ENCODE measurements around the gene TOR4A. TPM values are rescaled to one million over a fixed set of nuclear protein-coding genes. Genes with fewer than 3 reads are reported as not detected.
"Not testable (repeated sequence)": the region's sequence is repeated elsewhere in the genome, so short reads cannot be mapped to it uniquely, and the experiment has no call there.

TOR4A gene
- total RNA-seq, 1 donor from 2014 or later: 42.1 TPM

DNA sequence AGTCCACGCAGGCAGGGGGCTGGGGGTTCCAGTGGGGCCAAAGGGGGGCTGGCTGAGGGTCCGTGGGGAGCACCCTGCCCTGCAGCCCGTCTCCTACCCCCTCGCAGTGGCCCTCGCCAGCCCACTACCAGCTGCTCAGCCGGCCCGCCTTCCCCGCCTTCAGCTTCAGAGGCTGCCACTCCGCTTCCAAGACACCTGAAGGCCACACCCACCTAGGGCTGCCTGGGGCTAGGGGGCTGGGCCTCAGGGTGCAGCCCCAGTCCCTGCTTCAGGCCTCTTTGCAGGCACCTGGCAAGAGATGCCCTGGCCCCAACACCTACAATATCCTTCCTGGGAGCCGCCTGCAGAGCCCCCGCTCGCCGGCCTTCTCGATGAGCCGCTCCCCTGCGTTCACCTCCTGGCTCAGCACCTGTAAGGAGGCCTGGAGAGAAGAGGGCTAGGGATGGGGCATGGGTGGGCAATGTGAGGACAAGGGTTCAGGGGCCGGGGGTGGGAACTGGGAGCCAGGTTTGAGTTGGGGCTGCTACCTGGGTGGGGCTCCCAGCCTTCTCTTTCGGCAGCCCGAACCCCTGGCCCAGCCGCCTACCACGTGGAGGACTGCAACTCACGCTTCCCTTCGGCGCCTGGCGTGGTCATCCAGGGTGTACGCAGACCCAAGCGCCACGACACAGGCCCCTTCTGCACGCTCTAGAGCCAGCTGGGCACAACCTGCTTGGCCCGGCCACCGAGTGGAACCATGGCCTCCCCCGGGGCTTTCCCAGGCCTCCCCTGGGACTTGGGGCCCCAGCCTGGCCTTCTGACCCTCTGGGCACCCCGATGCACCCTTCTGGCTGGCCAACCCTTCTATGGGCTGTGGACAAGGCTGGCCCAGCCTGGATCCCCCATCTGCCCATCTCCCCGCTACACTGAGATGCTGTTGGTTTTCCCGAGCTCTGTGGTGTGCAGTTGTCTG lies 24.7 kb upstream of the TOR4A start:
- no peak for DNase-seq (ENCODE audit: low read depth)

DNA sequence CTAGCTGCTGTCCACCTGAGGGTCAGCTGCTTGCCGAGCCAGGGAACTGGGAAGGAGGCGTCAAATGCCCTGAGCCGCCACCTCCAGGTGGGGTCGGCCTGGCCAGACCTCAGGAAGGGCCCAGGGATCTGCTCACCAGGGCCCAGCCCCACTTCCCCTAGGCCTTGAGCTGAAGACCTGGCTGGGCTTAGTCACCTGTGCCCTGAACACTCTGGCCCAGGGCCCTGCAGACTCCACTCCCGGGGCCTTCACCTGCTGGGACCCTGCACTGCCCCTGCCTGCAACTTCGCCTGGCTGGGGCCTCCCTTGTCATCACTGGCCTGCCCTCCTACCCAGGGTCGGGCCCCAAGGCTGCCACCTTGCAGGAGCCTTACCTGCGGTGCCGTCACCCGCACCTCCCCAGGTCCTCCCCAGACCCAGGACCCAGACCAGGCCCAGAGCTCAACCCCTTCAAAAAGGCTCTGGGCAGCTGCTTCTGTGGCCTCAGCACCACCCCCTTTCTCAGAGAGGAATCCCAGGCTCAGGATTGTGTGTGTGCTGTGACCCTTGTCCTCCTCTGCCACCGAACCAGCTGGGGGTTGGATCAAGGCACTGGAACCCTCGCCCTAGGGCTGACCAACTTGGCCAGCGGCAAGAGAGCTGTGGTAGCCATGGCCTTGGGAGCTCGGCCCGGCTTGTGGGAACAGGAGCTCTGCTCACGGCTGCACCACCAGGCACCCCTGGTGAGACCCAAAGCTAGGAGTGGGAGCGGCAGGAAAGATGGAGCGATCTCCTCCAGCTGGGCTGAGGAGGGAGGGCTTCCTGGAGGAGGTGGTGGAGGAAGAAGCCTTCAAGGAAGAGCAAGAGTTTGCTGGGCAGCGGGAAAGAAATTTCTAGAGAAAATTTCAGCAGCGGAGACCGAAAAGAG lies 23.6 kb upstream of the TOR4A start:
- peak; percentile 62 for DNase-seq (ENCODE audit: low read depth)

DNA sequence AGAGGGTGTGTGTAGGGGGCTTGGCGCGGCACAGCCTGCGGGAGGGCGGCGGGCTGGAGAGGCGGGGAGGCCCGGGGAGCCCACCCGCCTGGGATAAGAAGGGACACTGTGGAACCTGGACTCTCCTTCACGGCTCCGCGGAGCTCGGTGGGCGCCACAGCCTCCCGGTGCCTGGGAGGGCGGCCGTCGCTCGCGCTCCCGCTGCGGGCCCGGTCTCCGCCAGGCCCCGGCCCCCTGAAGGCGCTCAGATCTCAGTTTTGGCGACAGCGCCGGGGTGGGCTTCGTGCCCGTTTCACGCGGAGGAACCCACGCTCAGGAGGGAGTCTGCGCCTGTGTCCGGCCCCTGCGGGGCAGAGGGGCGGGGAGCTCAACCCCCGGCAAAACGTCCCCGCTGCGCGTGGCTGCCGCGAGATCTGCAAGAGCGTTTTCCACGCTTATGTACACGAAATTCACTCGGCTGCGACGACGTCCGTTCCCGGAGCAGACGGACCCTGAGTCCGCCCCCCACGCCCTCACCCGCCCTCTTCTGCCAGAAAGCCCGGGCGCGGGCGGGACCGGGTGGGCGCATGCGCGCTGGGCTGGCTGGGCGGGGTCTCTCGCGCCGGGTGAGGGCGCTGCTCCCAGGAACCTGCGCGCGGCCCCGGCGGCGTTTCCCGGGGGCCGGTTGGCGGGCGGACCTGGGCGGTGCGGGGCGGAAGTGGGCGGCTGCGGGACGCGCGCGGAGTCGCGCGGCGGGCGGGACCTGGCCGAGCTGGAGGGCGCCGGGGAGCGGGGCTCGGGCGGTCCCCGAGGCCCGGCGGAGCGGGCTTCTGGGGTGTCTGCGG lies 22.7 kb upstream of the TOR4A start, which contains the start of gene NELFB:
NELFB (plus strand) TSS at position 704 of the 824 bp plus-strand sequence.
- DNase-seq (ENCODE audit: low read depth): peak; percentile 45

DNA sequence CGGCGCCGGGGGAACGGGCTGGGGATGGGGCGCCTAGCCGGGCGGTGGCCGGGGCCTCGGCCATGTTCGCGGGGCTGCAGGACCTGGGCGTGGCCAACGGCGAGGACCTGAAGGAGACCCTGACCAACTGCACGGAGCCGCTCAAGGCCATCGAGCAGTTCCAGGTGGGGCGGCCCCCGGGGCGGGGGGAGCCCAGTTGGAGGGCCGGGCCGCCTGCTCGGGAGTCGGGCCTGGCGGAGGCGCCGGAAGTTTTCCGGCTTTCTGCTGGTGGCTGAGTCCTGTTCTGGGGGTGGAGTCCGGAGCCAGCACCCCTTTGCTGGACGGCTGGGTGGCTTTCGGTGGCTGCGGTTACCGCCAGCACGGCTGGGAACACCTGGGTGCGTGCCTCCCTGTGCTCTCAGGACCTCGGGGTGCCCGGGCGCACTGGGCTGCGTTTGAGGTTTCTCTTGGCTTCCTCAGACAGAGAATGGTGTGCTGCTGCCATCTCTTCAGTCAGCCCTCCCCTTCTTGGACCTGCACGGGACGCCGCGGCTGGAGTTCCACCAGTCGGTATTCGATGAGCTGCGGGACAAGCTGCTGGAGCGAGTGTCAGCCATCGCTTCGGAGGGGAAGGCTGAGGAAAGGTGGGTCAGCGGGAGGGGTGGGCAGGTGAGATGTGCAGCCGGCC lies 21.9 kb upstream of the TOR4A start:
- DNase-seq (ENCODE audit: low read depth): no peak

DNA sequence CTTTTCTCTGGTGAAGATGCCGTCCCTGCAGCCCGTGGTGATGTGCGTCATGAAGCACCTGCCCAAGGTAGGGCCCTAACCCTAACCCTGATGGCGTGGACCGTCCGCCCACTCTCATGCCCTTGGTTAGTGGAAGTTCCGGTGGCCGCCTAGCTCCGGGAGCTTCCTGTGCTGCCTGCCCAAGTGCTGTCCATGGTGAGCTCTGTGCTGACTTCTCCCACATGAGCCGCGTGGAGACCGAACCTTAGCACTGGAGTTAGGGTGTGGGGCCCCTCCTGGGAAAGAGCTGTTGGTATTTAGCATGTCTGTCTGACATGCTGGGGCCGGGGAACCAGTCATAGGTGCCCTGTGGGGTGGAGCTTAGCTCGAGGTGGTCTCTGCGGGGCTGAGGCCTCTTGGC lies 21.2 kb upstream of the TOR4A start:
- DNase-seq (ENCODE audit: low read depth): no peak

DNA sequence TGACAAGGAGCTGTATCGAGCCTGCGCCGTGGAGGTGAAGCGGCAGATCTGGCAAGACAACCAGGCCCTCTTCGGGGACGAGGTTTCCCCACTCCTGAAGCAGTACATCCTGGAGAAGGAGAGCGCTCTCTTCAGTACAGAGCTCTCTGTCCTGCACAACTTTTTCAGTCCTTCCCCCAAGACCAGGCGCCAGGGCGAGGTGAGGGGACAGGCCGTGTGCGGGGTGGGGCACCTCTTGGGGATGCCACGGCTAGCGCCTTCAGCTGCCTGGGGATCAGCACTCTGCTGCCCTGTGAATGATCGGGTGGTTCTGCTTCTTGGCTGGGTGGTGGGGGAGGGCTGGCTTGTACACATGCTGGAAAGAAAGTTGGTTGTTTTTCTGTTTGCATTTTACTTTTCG lies 20.7 kb upstream of the TOR4A start:
- no peak for DNase-seq (ENCODE audit: low read depth)

DNA sequence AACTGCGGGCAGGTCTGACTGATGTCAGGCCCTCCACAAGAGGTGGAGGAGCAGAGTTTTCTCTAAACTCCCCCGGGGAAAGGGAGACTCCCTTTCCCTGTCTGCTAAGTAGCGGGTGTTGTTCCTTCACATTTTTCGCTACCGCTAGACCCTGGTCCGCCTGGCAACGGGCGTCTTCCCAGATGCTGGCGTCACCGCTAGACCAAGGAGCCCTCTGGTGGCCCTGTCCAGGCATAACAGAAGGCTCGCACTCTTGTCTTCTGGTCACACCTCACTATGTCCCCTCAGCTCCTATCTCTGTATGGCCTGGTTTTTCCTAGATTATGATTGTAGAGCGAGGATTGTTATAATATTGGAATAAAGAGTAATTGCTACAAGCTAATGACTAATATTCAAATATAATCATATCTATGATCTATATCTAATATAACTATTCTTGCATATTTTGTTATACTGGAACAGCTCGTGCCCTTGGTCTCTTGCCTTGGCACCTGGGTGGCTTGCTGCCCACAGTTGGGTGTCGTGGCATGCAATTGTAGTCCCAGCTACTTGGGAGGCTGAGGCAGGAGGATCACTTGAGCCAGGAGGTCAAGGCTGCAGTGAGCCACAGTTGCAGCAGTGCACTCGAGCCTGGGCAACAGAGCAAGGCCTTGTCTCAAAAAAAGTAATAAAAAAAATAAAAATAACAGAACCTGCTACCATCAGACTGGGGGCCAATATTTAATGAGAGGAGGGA lies 15.2 kb upstream of the TOR4A start:
- not testable (repeated sequence) for DNase-seq (ENCODE audit: low read depth)

DNA sequence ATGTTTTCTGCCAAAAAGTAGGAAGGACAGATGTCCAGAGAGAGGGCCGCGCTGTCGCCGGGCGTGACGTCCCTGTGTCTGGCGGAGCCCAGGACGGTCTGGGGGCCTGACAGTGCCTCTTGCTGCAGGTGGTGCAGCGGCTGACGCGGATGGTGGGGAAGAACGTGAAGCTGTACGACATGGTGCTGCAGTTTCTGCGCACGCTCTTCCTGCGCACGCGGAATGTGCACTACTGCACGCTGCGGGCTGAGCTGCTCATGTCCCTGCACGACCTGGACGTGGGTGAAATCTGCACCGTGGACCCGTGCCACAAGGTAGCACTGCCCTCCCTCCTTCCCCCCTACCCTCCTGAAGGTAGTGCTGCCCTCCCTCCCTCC lies 14.6 kb upstream of the TOR4A start:
- DNase-seq (ENCODE audit: low read depth): no peak

DNA sequence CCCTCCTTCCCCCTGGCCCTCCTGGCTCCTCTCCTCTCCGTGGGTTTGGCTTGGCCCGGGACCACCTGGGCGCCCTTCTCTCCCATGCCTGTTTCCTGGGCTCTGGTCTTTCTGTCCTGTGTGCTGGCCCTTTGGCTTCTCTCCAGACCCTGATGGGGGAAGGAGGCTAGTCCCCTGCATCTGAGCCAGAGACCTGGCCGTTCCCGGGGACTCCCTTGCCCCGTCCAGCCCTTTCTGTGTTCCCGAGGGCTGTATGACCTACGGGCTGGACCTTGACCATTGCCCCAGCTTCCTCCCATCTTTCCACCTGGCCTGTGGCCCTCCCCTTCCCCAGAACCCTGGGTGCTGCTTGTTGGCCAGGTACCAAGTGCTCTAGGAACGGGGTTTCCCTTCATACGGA lies 14.0 kb upstream of the TOR4A start:
- no peak for DNase-seq (ENCODE audit: low read depth)

DNA sequence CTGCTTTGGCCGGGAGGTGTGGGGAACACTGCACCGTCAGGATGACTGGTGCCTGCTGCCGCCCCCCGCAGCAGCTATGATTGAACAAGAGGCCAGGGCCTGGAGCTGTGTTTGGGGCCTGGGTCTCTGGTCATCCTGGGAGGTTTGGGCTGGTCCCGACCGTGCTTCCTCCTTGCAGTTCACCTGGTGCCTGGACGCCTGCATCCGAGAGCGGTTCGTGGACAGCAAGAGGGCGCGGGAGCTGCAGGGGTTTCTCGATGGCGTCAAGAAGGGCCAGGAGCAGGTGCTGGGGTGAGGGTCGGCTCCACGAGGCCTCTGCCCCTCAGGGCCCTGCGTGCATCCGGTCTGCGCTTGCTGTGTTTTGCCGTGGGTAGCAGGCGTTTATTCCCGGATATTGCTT lies 13.5 kb upstream of the TOR4A start:
- no peak for DNase-seq (ENCODE audit: low read depth)

DNA sequence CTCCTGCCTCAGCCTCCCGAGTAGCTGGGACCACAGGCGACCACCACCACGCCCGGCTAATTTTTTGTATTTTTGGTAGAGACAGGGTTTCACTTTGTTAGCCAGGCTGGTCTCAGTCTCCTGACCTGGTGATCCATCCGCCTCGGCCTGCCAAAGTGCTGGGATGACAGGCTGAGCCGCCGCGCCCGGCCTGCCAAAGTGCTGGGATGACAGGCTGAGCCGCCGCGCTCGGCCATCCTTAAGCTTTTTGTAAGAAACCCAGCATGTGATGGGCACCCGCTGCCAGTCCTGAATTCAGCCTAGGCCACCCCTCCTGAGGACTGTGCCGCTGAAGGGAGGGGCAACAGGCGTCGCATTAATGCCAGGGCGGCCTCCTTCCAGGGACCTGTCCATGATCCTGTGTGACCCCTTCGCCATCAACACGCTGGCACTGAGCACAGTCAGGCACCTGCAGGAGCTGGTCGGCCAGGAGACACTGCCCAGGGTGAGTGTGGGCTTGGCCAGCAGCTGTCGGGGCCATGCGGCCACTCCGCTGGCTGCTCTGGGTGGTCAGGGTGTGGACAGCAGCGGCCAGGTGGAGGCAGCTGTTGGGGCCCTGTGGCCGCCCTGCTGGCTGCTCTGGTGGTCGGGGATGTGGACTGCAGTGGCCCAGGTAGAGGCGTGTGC lies 11.9 kb upstream of the TOR4A start:
- no peak for DNase-seq (ENCODE audit: low read depth)

DNA sequence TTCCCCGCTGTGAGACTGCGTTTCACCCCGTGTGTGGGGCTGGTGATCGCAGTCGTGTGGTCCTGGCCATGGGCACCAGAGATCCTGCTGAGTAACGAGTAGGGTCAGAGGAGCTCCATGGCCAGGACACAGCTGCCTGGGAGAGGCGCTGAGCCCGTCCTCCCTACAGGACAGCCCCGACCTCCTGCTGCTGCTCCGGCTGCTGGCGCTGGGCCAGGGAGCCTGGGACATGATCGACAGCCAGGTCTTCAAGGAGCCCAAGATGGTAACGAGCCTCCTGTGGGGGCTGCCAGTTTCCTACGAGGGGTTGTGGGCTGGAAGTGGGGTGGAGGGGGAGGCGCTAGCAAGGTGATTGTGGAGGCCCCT lies 11.4 kb upstream of the TOR4A start:
- DNase-seq (ENCODE audit: low read depth): no peak

DNA sequence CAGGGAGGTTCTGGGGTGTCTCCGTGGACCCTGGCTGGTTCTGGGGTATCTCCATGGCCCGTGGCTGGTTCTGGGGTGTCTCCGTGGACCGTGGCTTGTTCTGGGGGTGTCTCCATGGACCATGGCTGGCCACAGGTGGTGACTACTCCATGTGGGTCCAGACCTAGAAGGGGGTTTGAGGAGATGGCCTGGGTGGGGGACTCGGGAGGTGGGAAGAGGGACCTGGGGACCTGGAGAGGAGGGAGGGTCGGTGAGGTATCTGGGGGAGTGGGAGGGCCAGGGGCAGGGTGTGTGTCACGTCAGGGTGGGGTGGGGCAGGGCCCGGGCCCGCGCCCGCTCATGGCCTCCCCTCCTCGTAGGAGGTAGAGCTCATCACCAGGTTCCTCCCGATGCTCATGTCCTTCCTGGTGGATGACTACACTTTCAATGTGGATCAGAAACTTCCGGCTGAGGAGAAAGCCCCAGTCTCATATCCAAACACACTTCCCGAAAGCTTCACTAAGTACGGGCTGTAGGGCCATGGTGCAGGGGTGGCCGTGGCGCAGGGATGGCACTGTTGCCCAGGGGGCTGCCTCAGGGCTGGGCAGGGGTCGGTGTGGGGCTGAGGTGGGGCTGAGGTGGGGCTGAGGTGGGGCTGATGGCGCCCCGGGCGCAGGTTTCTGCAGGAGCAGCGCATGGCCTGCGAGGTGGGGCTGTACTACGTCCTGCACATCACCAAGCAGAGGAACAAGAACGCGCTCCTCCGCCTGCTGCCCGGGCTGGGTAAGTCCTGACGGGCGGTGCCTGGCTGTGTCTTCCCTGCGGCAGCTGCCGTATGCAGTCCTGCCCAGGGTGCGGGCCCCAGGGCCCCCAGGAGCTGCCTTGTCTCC lies 10.7 kb upstream of the TOR4A start:
- no peak for DNase-seq (ENCODE audit: low read depth)

DNA sequence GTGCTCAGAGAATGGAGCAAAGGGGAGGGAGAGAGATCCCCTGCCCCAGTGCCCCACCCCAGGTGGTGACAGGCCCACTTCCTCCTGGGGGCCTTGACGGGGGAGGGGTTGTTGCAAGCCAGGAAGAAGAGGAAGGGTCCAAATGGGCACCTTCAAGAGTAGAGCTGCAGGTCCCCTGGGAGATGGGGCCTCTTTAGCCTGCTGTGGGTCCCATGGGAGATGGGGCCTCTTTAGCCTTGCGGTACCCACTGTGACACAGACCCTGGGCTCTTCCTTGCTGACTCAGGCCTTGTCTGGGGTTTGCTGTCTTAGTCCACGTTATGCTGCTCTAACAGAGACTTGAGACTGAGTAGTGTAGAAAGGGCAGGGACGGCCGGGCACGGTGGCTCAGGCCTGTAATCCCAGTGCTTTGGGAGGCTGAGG lies 9.6 kb upstream of the TOR4A start:
- no peak for DNase-seq (ENCODE audit: low read depth)

DNA sequence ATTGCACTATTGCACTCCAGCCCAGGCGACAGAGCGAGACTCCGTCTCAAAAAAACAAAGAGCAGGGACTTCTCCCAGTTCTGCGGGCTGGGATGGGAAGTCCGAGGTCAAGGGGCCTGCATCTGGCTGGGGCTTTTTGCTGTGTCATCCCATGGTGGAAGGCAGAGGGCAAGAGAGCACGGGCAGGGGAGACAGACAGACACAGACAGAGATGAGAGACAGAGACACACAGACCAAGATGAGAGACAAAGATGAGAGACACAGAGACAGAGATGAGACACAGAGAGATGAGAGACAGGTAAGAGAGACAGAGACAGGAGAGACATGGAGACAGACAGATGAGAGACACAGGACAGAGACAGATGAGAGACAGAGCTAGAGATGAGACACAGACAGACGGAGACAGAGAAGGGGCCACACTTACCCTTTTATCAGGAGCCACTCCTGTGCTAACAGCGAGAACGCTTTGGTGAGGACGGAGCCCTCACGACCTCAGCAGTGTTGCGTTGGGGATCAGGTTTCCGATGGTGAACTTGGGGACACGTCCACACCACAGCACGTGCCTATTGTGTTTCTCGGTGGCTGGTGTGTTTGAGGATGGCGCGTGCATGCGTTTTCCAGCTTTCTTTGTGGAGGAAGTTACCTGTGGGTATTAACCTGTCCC lies 8.9 kb upstream of the TOR4A start:
- DNase-seq (ENCODE audit: low read depth): no peak

DNA sequence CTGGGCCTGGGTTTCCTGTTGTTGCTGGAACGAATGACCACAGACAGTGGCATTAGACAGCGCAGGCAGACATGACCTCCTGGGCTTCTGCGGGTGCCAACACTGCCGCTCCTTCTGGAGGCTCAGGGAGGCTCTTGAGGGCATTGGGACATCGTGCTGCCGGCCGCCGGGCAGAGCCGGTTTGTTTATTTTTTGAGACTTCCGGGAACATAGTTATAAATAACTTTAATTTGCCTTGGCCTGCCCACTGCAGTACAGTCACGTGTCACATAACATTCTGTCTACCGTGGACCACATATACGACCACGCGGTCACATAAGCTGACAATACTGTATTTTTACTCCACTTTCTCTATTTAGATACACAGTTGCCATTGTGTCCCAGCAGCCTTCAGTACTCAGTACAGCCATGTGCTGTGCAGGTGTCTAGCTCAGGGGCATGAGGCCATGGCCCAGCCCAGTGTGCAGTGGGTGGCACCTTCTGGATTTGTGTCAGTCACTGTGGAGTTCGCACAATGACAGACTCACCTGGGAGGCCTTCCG lies 8.2 kb upstream of the TOR4A start:
- peak; percentile 33 for DNase-seq (ENCODE audit: low read depth)

DNA sequence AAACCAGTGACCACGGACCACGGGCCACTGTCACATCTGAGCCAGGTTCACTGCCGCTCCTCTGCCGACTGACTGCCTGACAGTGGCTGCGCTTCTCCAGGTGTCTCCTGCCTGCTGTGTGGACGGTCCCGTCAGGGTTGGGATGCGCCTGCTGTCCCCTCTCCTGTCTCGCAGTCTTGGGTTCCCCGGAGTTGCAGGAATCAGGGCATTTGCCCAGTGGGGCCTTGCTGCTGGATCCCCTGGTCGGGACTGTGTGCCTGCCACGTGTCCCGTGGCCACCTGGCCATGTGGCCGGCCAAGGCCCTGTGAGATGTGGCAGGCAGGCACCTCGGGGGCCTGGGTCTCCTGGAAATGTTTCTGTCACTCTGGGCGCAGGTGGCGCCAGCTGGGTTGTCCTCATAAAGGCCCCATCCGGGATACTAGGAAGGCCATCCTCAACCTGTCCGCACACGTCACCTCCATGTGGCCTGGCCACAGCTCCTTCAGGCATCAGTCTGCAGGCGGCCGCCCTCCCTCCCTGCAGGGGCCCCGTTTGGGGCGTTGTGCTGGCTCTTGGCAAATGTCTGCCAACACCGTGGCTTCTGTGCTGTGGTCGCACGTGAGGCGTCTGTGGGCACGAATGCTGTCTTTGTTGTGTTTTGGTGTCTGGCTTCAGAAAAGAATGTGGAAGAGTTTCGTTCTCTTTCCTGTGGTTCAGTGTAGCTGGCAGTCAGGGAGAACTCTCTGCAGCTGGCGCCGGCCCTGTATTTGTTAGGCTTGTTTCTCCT lies 6.4 kb upstream of the TOR4A start:
- no peak for DNase-seq (ENCODE audit: low read depth)

Measured in renal cortical epithelial cell (primary cell).